Measurements from ENCODE around the gene KSR2. TPM values are rescaled to one million over a fixed set of nuclear protein-coding genes. Genes with fewer than 3 reads are reported as not detected.

Gene KSR2
- total and polyA plus RNA-seq, 2 donors (not counting 3 experiments of a cell fraction or from before 2014, with no cell fraction given) = 2.1 to 5.2 TPM

DNA sequence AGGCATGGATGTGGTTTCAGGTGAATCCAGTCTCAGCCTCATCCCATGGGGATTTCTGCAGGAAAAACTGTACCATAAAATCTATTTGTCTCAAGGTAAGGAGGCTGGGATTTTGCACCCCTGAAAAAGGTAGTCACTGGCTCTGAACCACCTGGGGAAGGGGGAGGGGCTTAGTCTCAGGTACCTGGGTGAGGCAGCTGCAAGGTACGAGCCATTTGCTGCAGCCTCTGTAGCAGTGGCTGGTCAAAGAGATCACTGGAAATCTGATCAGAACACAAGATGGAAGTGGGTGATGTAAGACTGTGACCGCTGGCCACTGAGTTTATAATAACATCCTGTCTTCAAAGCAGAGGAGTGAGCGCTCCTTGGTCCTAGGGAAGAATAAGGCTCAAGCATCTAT lies 397.5 kb downstream of the KSR2 start:
- no peak overlapping the region for H3K9ac ChIP-seq (replicated peaks; ENCODE audit: extremely low read depth, insufficient read depth, low read length)
- H3K9me3 ChIP-seq (replicated peaks; ENCODE audit: control insufficient read depth, insufficient read depth, low read length) = no peaks in the 10 kb centered on the region
- H3K4me3 ChIP-seq (replicated peaks in 1 of 3; ENCODE audit: insufficient read depth in 1 of 3, low read depth in 1 of 3, low read length in 3 of 3) = no peak overlapping the region
- no peaks in the 10 kb centered on the region for H3K79me2 ChIP-seq (ENCODE audit: control insufficient read depth, insufficient read depth, low read length)
- FAIRE-seq = peak; percentile 37
- H3K4me1 ChIP-seq (ENCODE audit: control insufficient read depth, extremely low read depth, insufficient read depth, low read length) = no peaks in the 10 kb centered on the region
- dilution Hi-C loops (cut with MboI; ENCODE audit: extremely low pct_ligation_motif_present, low sequenced_read_pairs) = no loop called here
- H3K9me1 ChIP-seq (replicated peaks; ENCODE audit: control insufficient read depth, extremely low read depth, insufficient read depth, low read length) = no peaks in the 10 kb centered on the region
- ChIA-PET POLR2A (no interaction called here), CTCF (no interaction called here)
- H2AFZ ChIP-seq (ENCODE audit: low read depth, low read length) = no peak overlapping the region
- H3K27me3 ChIP-seq (ENCODE audit: control insufficient read depth in 2 of 2, insufficient read depth in 2 of 2, low read length in 2 of 2) = no peaks in the 10 kb centered on the region
- no peak for DNase-seq (ENCODE audit: low read depth, low spot score)
- no TSS peak for BruUV-seq (replicated peaks)
- TF ChIP-seq POLR2A (IDR thresholded peaks at IDR 0.05; ENCODE audit: low read depth, low read length) = no peak
- no peak for TF ChIP-seq GATA2 (IDR thresholded peaks at IDR 0.05; ENCODE audit: insufficient read depth, insufficient read length, low read depth, low read length)
- TF ChIP-seq, protein P1, sequence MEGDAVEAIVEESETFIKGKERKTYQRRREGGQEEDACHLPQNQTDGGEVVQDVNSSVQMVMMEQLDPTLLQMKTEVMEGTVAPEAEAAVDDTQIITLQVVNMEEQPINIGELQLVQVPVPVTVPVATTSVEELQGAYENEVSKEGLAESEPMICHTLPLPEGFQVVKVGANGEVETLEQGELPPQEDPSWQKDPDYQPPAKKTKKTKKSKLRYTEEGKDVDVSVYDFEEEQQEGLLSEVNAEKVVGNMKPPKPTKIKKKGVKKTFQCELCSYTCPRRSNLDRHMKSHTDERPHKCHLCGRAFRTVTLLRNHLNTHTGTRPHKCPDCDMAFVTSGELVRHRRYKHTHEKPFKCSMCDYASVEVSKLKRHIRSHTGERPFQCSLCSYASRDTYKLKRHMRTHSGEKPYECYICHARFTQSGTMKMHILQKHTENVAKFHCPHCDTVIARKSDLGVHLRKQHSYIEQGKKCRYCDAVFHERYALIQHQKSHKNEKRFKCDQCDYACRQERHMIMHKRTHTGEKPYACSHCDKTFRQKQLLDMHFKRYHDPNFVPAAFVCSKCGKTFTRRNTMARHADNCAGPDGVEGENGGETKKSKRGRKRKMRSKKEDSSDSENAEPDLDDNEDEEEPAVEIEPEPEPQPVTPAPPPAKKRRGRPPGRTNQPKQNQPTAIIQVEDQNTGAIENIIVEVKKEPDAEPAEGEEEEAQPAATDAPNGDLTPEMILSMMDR (IDR thresholded peaks at IDR 0.05; ENCODE audit: extremely low read depth in 1 of 2, insufficient read depth in 1 of 2, low read depth in 1 of 2, low read length in 2 of 2) = no peak
- TF ChIP-seq FOS (IDR thresholded peaks at IDR 0.05; ENCODE audit: borderline replicate concordance, insufficient read depth, low read length) = no peak
- TF ChIP-seq MAX (IDR thresholded peaks at IDR 0.05; ENCODE audit: insufficient read depth, insufficient read length) = no peak
- TF ChIP-seq EZH2 (IDR thresholded peaks at IDR 0.05; ENCODE audit: borderline replicate concordance, low read depth, low read length, severe bottlenecking) = no peak
- TF ChIP-seq MYC (IDR thresholded peaks at IDR 0.05; ENCODE audit: low read depth, low read length) = no peak
- no peak for TF ChIP-seq JUN (IDR thresholded peaks at IDR 0.05; ENCODE audit: borderline replicate concordance, insufficient read depth, insufficient read length, low read depth)
- no peak for TF ChIP-seq POLR2AphosphoS5 (IDR thresholded peaks at IDR 0.05; ENCODE audit: insufficient read depth, low read depth, low read length)
- no peaks in the 10 kb centered on the region for H3K36me3 ChIP-seq (ENCODE audit: control insufficient read depth in 2 of 2, extremely low read depth in 1 of 2, insufficient read depth in 2 of 2, low read length in 2 of 2)
- no peak overlapping the region for H3K27ac ChIP-seq (ENCODE audit: insufficient read depth, low read depth, low read length)
- intact Hi-C loops (cut with micrococcal nuclease) = no loop called here
- no peak overlapping the region for H3K4me2 ChIP-seq (ENCODE audit: insufficient read depth, low read length)
- no peaks in the 10 kb centered on the region for H4K20me1 ChIP-seq (replicated peaks; ENCODE audit: control insufficient read depth, extremely low read depth, insufficient read depth, low read length)

Measured in endothelial cell of umbilical vein (primary cell).